ENCODE results near the gene CFAP73.
"Not testable (repeated sequence)": the region's sequence is repeated elsewhere in the genome, so short reads cannot be mapped to it uniquely, and the experiment has no call there.

The CFAP73 gene
- 0 to 0.27 (median 0.06) reads per million in 18 experiments for total RNA-seq

DNA sequence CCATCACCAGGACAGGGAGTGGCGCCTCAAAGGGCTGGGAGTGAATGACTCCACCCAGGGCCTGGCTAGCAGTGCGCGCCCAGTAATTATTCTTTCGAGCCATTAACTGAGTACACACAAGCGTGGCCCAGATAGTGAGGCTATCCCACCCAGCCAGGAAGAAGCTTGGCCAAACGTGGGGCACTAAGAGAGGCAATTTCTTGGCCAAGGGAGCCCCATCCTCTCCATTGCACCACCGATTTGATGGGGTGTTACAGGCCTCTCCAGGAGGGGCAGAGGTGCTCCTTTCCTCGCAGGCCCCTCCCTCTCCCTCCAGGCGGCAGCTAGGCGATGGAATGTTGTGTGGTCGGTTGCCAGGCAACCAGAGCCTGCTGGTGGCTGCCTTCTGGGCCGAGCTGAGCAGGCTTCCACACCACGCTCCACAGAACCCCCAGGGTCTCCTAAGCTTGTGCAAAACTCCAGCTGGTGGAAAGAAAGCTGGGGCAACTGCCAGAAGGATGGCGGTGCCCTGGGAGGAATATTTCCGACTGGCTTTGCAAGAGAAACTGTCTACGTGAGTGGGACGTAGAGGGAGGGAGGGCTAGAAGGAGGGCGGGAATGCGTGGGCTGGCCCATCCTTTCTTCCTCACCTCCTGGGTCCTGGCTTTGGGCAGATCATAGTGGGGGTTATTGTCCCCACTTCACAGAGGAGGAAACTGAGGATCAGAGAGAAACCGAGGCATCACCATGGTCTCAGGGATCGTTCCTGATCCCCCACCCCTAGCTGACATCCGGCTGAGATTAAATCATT lies at the start of gene CFAP73:
Gene CFAP73, plus strand, starts transcription at position 364 of the 790 bp plus-strand sequence. Its CDS starts 134 bp downstream, at position 498.
- peak in 1 of 2 donors; percentile 31 for DNase-seq

DNA sequence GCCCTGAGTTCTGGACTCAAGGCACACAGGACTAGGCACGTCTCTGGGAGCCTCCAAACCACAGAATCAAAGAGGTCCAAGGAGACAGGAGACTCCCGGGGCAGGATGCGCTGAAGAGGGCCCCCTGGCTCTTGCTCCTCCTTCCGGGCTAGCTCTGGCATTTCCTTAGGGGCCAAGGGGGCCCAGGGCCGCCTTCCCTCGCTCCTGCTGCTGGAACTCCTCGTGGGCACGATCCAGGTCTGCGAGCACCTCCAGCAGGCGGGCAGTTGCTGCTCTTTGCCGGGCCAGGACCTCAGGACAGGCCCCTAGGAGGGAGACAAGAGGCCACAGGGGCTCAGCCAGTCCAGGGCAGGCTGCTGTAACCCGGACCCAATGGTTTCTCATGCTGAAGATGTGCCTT lies 49.8 kb upstream of the CFAP73 start:
- DNase-seq = no peak

GRCh38 chr12:113101751-113102150 lies 47.8 kb upstream of the CFAP73 start:
- no peak for DNase-seq

DNA sequence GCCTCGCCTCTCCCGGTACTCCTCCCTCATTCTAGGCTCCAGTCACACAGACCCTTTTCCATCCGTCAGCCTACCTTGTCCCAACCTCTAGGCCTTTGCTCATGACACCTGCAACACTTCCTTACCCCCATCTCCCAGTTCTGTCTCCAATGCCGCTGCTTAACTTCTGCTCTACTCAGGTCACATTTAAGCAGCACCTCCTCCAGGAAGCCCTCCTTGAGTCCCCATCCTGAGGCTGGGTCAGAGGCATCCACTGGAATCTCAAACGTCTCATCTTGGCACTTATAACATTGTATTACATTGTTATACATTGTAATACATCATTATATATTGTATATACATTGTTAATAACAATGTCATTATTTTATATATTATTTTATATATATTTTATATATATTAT lies 46.7 kb upstream of the CFAP73 start:
- no peak for DNase-seq

GRCh38 chr12:113103756-113104450 lies 45.6 kb upstream of the CFAP73 start:
- peak in 1 of 2 donors; percentile 16 for DNase-seq

DNA sequence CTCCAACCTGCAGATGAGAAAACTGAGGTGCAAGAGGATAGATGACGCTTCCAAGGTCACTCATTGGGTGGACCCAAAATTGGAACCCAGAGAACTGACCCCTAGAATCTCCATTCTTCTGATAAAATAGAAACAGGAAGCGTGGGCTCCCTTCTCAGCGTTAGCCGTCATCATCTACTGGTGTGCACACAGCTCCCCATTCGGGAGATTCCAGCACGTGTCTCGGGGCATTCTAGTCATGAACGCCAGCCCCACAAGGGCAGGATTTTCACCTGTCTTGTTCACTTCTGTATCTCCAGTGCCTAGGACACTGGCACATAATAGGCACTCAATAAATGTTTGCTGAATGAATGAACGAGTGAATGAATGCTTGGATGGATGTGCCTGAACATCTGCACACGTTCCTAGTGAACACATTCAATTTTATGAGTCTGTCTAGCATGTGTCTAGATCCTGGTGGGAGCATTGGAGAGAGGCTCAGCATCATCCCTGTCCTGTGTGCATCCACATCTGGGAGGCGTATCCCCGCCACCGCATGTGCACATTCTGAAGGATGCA lies 44.5 kb upstream of the CFAP73 start:
- DNase-seq = no peak

DNA sequence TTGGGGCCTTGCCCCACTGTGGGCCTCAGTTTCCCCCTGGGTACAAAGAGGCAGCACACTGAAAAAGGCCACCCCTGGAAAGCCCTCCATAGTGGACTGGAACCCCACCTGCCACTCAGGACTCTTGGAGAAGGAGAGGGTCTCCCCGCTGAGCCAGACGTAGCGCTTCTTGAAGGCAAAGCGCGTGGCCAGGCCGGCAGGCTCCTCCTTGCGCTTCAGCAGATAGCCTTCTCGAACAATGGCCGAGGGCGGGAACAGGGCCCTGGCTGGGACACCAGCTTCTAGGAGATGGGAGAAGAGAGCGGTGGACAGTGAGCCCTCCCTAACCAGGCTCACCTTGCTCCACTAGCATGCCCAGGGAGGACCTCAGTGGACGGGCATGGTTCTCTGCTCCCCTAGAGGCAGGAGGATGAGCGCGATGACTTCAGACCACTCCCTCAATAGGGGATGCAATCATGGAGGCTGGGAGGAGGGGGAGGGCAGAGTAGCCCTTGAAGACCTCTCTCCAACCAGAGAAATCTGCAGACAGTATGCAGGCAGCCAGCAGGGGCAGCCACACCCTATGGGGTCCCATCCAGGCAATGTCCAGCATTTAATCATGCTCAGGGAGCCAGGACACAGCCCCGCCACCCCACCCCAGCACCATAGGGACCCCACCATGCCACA lies 43.8 kb upstream of the CFAP73 start:
- no peak for DNase-seq

GRCh38 chr12:113106361-113106760 lies 43.2 kb upstream of the CFAP73 start:
- DNase-seq = no peak

DNA sequence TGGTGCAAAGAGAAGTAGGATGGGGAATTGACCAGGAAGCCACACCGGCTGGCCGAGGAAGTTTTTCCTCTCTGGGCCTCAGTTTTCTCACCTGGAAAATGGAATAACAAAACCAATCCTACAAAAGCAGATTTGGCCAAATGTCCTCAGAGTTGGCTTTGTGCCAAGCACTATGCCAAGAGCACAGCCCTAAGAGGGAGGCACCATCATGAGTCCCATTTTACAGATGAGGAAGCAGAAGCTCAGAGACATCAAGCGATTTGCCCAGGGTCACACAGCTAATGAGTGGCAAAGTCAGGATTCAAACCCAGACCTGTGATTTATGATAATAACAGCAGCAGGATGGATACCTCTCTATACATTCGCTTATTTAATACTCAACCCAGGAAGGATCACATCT lies 41.2 kb upstream of the CFAP73 start:
- DNase-seq = no peak

DNA sequence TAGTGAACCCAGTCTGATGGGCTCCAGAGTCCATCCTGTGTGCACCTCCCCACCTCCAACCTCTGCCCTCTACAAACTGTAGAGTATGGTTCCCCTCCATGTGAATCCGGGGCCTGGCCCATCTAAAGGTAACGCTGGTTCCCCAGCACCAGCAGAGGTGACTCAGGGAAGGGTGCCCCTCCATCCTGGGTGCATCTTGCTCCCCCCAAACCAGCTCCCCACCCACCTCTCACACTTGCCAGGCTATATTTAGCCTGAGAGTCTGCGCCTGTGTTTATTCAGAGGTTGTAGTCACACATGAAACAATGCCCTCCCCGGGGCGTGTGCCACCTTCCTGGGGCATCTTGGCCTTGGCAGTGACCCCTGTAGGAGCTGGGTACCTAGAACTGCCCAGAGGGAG lies 40.2 kb upstream of the CFAP73 start:
- no peak for DNase-seq

- no peak for DNase-seq
Observed at GRCh38 chr12:113109872-113110599, 39.5 kb upstream of the CFAP73 start.

GRCh38 chr12:113111247-113111646 lies 38.3 kb upstream of the CFAP73 start:
- no peak for DNase-seq

GRCh38 chr12:113112043-113112899 lies 37.3 kb upstream of the CFAP73 start:
- DNase-seq = no peak

- DNase-seq = no peak
Observed at GRCh38 chr12:113113397-113113796, 36.1 kb upstream of the CFAP73 start.

DNA sequence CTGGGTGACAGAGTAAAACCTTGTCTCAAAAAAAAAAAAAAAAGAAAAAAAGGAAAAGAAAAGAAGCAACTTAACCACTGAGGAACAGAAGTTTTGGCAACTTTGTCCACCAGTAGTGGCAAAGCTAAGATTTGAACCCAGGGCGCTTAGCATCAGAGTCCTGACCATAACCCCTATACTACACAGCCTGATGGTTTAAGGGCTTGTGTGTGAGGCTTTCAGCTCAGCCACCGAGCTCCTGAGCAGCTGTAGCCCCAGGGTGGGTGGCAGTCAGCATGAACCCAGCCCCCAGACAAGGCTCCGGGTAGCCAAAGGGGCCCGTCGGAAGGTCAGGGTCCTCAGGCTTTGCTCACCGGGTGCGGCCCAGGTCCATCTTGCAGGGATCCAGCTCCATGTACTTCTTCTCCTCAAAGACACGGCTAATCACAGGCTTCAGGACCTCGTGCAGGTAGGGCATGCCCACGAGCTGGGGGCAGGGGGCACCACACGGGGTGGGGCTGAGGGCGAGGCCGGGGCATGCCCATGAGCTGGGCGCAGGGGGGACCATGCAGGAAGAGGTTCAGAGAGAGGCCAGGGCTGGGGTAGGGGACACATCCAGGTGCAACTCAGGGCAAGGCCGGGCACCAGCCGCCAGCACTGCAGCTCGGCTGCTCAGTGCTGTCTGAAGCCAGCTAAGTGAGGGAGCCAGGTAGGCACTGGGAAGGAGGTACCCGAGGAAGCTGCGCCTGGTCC lies 34.9 kb upstream of the CFAP73 start:
- DNase-seq = no peak

- DNase-seq = no peak
Observed at GRCh38 chr12:113115455-113116126, 33.9 kb upstream of the CFAP73 start.

DNA sequence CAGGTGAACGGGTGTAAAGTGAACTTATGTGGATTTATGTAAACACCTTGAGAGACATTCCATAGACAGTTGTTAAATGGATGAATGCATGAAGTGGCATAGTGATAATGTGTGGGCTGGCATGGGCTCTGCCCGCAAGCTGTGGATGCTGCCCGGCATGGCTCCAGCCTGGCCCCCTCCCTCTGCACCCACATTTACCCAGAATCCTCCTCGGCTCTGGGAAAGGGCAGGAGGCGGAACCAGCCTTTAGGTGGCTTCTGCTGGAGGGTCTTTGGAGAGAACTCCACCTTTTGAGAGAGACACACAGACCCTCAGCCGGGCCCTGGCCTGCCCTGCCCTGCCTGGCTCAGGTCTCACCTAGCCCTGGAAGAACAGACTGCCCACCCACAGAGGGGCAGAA lies 32.6 kb upstream of the CFAP73 start:
- DNase-seq = no peak

GRCh38 chr12:113117684-113118083 lies 31.8 kb upstream of the CFAP73 start:
- DNase-seq = not testable (repeated sequence)

DNA sequence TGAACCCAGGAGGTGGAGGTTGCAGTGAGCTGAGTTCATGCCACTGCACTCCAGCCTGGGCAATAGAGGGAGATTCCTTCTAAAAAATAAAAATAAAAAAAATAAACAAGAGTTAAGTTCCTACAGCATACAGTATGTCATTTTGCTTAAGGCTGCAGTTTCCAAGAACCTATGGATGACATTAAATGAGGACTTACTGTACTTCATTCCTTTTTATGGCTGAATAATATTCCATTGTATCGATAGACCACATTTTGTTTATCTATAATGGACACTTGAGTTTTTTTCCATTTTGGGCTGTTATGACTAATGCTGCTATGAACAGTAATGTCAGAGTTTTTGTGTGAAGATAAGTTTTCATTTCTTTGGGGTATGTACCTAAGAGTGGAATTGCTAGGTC lies 31.4 kb upstream of the CFAP73 start:
- no peak for DNase-seq
